Liver (tissue), 3 donors: ENCODE measurements around the gene CDH13.

Experiments used
- CTCF ChIP-seq: fragments of 150-350 bp; IDR thresholded peaks from 2 replicates; pipeline ENCODE4 v1.5.1; 2017; ENCODE audit warnings: improper control_type of control experiment, low read depth, low read length; ENCODE audit not compliant: missing input control
- FOXA1 ChIP-seq: IDR thresholded peaks from 2 replicates; pipeline ENCODE4 v1.6.1; 2016; ENCODE audit warnings: antibody characterized with exemption
- GABPA ChIP-seq, 2 donors: IDR thresholded peaks in 1 of 2; conservative IDR thresholded peaks in 1 of 2; 2 replicates each; pipeline ENCODE4 v1.6.1; 2016; ENCODE audit warnings: antibody characterized with exemption in 2 of 2, mild to moderate bottlenecking in 1 of 2, moderate library complexity in 1 of 2
- HNF4G ChIP-seq: IDR thresholded peaks from 2 replicates; pipeline ENCODE4 v1.6.1; 2016; ENCODE audit warnings: antibody characterized with exemption
- JUND ChIP-seq, 2 donors: IDR thresholded peaks; 2 replicates each; pipeline ENCODE4 v1.6.1; 2016; ENCODE audit warnings: antibody characterized with exemption in 2 of 2
- RAD21 ChIP-seq, 2 donors: IDR thresholded peaks; 2 replicates each; pipeline ENCODE4 v1.6.1; 2016; ENCODE audit warnings: antibody characterized with exemption in 2 of 2, mild to moderate bottlenecking in 2 of 2
- YY1 ChIP-seq: IDR thresholded peaks from 2 replicates; pipeline ENCODE4 v1.6.1; 2016; ENCODE audit warnings: antibody characterized with exemption, mild to moderate bottlenecking
- ZBTB33 ChIP-seq: IDR thresholded peaks from 2 replicates; pipeline ENCODE4 v1.6.1; 2016; ENCODE audit warnings: antibody characterized with exemption
- TF ChIP-seq, protein P1 (sequence below): IDR thresholded peaks from 2 replicates; pipeline ENCODE4 v1.6.1; 2016; ENCODE audit warnings: antibody characterized with exemption
- TF ChIP-seq, protein P2 (sequence below): IDR thresholded peaks from 2 replicates; pipeline ENCODE4 v1.6.1; 2016; ENCODE audit warnings: antibody characterized with exemption, mild to moderate bottlenecking
- donor health status: healthy.
- donor health status: healthy.

- TF ChIP-seq CTCF = no peak
- TF ChIP-seq GABPA (IDR thresholded peaks at IDR 0.05 in 1 of 2, conservative IDR thresholded peaks at IDR 0.05 in 1 of 2) = no peak
- no peak for TF ChIP-seq HNF4G
- TF ChIP-seq, protein P1, sequence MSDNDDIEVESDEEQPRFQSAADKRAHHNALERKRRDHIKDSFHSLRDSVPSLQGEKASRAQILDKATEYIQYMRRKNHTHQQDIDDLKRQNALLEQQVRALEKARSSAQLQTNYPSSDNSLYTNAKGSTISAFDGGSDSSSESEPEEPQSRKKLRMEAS = no peak
- TF ChIP-seq JUND (IDR thresholded peaks at IDR 0.05) = no peak
- no peak for TF ChIP-seq ZBTB33
- TF ChIP-seq YY1 = no peak
- TF ChIP-seq RAD21 (IDR thresholded peaks at IDR 0.05) = no peak
- TF ChIP-seq, protein P2, sequence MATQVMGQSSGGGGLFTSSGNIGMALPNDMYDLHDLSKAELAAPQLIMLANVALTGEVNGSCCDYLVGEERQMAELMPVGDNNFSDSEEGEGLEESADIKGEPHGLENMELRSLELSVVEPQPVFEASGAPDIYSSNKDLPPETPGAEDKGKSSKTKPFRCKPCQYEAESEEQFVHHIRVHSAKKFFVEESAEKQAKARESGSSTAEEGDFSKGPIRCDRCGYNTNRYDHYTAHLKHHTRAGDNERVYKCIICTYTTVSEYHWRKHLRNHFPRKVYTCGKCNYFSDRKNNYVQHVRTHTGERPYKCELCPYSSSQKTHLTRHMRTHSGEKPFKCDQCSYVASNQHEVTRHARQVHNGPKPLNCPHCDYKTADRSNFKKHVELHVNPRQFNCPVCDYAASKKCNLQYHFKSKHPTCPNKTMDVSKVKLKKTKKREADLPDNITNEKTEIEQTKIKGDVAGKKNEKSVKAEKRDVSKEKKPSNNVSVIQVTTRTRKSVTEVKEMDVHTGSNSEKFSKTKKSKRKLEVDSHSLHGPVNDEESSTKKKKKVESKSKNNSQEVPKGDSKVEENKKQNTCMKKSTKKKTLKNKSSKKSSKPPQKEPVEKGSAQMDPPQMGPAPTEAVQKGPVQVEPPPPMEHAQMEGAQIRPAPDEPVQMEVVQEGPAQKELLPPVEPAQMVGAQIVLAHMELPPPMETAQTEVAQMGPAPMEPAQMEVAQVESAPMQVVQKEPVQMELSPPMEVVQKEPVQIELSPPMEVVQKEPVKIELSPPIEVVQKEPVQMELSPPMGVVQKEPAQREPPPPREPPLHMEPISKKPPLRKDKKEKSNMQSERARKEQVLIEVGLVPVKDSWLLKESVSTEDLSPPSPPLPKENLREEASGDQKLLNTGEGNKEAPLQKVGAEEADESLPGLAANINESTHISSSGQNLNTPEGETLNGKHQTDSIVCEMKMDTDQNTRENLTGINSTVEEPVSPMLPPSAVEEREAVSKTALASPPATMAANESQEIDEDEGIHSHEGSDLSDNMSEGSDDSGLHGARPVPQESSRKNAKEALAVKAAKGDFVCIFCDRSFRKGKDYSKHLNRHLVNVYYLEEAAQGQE = no peak
- TF ChIP-seq FOXA1 = no peak
These were observed 995.2 kb downstream of the CDH13 start for GRCh38 chr16:83622010-83622409.
